ENCODE results near the gene PVRIG.
"Not testable (repeated sequence)": the region's sequence is repeated elsewhere in the genome, so short reads cannot be mapped to it uniquely, and the experiment has no call there.

PVRIG gene

GRCh38 chr7:100219801-100220585 is at the start of gene PVRIG:
TSS of gene PVRIG (plus strand) at chr7:100219949. CDS start at chr7:100219971, 22 bp downstream.
- DNase-seq: not testable (repeated sequence)

- DNase-seq: no peak
Observed at GRCh38 chr7:100170101-100170897, 49.5 kb upstream of the PVRIG start.

GRCh38 chr7:100171087-100171681 is 48.6 kb upstream of the PVRIG start:
- DNase-seq: no peak

GRCh38 chr7:100171840-100172239 is 47.9 kb upstream of the PVRIG start:
- no peak for DNase-seq

- no peak for DNase-seq
Observed at GRCh38 chr7:100173806-100174495, 45.8 kb upstream of the PVRIG start.

- DNase-seq: no peak
Observed at GRCh38 chr7:100174582-100174981, 45.2 kb upstream of the PVRIG start.

GRCh38 chr7:100175296-100175935 is 44.3 kb upstream of the PVRIG start:
- DNase-seq: no peak

- no peak for DNase-seq
Observed at GRCh38 chr7:100176096-100177044, 43.4 kb upstream of the PVRIG start.

GRCh38 chr7:100177045-100178001 is 42.4 kb upstream of the PVRIG start, which contains the start of the genes GPC2 and STAG3:
TSS of gene GPC2 (minus strand) at chr7:100177381. CDS start at chr7:100177199, 182 bp downstream.
TSS of gene STAG3 (plus strand) at chr7:100177918. CDS start at chr7:100180557, 2,639 bp downstream.
- peak; percentile 84 for DNase-seq

GRCh38 chr7:100180084-100180483 is 39.7 kb upstream of the PVRIG start:
- DNase-seq: not testable (repeated sequence)

- DNase-seq: not testable (repeated sequence)
Observed at GRCh38 chr7:100182616-100183015, 37.1 kb upstream of the PVRIG start.

- not testable (repeated sequence) for DNase-seq
Observed at GRCh38 chr7:100183090-100183489, 36.7 kb upstream of the PVRIG start.

- no peak for DNase-seq
Observed at GRCh38 chr7:100185726-100186125, 34.0 kb upstream of the PVRIG start.

- no peak for DNase-seq
Observed at GRCh38 chr7:100189061-100189460, 30.7 kb upstream of the PVRIG start.

GRCh38 chr7:100190048-100190711 is 29.6 kb upstream of the PVRIG start:
- no peak for DNase-seq

- DNase-seq: no peak
Observed at GRCh38 chr7:100191775-100192174, 28.0 kb upstream of the PVRIG start.

- DNase-seq: not testable (repeated sequence)
Observed at GRCh38 chr7:100192281-100192862, 27.4 kb upstream of the PVRIG start.

- no peak for DNase-seq
Observed at GRCh38 chr7:100192969-100193368, 26.8 kb upstream of the PVRIG start.

GRCh38 chr7:100195222-100195621 is 24.5 kb upstream of the PVRIG start:
- no peak for DNase-seq

All from SHP77 treated with DMSO at 0.1 percent for 48 hours (cell line).